Left forelimb (tissue), 1 donor: ENCODE data around the gene RTL1.

ENCODE experiments used
- DNase-seq: peaks from one replicate; pipeline ENCODE4 v3.0.0-alpha.2; 2018; ENCODE audit warnings: low spot score

The RTL1 gene

DNA sequence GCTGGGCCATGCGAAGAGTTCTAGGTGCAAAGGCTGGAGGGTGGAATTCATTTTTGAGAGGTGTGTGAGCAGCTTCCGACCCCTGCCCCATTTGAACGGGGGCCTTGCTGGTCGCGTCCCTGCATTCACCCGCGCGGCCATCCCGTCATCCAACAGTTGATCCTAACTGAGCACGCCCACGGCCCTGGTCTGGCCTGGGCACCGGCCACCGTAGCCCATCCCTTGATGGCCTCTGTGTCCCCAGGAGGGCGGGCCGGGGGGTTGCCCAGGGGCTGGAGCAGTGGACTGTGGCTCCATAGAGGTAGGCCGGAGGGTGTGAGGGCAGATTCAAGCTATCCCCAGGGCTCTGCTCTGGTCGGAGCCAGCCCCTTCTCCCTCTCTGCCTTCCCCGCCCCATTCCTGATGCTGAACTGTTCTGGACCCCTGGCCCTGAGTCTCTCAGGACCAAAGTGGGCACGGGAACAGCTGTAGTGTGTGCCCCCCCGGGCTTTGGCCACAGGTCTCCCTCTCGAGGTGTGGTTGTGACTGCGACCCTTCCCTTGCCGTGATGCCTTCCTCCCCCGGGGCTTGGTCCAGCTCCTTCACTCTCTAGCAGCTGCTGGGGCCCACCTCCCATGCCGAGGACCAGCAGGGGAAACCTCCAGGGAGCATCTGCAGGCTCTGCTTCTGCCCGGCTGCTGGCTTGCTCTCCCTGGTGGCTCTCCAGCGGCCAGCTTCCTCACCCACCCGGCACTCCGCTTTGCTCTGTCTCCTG lies 68.6 kb downstream of the RTL1 start:
- DNase-seq: no peak

DNA sequence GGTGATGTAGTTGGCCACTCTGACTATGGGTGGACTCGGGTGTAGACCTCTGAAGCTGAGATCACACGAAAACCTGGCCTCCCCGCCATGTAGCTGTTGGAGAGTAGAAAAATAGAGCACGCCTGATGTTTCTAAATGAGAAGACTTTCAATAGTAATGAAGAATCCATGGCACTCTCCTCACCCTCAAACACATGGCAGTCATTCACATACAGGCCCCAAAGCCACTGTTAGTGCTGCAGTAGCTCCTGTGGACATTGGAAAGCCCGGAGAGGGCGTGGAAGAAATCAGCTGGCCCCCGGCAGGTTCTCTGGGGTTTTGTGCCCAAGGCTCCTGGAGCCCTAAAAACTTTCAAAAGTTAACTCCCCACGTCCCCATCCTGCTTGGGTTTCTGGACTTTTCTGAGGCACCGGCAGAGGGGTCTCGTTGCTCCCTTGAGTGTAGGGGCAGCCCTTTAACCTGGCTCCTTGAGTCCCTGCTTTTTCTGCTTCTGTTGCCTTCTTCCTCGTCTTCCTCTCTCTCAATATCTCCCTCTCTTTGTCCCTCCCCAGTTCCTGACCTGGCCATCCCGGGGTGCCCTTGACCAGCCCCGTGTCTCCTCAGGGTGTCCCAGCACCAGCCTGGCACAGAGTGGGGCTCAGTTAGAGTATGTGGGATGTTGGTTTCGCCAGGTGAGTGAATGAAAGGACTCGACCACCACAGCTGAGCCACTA lies 69.3 kb downstream of the RTL1 start:
- peak; percentile 63 for DNase-seq

DNA sequence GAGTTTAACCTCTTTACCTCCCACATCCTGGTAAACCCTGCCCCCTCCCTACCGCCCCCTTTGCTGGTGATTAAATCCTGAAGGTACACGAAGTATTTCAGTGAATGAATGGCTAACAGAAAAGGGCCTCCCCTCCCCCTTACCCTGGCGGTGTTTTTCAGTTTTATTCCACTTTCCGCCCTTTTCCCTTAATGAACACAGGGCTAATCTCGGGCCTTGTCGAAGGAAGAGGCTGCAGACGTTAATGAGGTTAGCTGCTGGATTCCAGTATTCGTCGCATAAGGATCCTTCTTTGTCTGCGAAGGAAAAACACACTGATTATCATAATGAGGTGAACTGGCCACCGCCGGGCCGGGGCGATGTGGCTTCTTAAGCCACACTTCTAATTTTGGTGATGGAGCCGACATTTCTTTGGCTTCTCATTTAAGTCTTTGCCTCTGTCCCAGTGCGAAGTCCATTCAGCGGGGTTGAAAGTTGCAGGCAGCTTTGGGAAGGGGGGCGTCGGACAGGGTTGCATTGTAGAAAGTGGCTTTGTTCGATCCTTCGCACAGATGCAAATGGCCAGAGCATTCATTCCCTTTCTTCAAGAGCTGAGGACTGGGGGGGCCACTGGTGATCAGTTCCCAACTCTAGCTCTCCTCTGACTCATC lies 71.1 kb downstream of the RTL1 start:
- DNase-seq: peak; percentile 57

DNA sequence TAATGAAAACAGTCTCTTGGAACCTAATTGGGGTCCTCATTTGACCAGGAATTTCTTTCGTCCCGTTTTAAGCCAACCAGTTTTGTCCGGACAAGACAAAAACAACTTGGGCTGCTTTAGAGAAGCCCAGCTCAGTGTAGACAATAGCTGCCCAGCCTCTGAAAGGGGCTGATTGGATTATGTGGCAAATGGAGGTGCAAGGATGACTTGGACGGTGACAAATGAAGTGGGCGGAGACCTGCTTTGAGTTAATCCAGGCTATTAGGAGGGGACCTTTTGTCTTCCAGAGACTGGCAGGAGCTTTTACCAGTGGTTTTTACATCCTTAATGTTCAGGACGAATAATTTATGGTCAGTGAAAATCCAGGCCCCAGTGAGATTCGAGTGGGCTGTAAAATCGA lies 72.8 kb downstream of the RTL1 start:
- no peak for DNase-seq
